CD4-positive, alpha-beta T cell treated with Interleukin-4 for 1 hour (primary cell): ENCODE data around the gene TSC22D2.

ENCODE experiments used
- DNase-seq, 2 donors: peaks; one replicate each; pipeline ENCODE4 v3.0.0-alpha.2; 2020 to 2022

The TSC22D2 gene

DNA sequence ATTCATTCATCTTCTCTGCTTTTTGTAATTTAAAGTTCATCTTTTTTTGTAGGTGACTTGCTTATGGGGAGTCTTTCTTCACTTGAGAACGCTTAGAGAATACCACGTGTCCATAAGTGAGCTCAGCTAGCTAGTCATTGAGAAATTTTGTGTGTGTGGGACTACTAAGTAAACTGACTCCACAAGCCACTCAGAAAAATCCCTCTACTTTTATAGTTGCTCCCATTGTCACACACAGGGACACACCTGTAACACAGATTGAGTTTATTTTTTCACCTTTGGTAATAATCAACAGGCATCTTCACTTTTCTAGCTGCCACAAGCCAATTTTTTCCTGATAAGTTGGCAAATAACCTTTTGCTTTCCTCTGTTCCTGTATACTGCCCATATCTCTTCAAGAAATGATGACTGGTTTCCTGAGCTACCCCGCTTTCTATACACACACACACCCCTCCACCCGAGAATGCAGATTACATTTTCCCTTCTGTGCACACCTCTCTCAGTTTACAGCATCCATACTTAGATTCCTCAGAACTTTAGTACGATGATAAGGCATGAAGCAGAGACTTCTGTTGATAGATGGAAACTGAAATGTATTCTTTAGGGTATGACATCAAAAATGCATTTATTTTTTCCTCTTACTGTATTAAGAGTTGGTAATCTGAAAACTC, 4.6 kb downstream of the TSC22D2 start:
- no peak for DNase-seq

DNA sequence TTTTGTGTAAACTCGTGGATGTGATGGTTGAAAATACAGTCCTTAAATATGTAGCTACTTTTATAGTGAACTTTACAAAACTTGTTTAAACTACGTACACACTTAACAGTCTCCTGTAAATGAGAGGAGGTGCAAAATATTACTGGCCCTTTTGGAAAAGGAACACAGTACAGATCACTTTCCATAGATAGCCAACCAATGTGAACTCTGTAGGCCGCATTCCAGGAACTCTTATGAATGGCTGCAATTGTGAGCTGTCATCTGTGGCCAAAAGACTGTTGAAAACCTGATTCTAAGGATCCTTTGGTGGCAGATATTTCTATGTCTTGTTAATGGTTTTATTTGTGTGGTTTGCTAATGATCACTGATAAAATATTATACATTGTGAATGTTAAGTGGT, 6.2 kb downstream of the TSC22D2 start:
- DNase-seq = no peak

DNA sequence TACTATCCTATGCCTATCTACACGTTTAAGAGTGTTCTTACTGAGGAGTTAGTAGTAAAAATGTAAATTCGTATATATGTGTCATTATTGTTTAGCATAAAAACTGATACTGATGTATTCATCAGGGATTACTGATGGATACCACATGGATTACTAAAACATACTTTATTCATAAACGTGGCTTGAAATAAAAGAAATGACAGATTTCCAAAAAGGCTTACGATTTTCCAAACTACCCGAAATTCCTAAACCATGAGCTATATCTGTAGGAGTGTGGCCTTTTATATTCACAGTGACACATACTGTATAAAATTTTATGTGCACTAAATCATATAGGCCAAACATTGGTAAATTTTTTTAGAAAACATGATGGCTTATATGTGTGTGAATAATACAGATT, 6.9 kb downstream of the TSC22D2 start:
- DNase-seq = no peak

DNA sequence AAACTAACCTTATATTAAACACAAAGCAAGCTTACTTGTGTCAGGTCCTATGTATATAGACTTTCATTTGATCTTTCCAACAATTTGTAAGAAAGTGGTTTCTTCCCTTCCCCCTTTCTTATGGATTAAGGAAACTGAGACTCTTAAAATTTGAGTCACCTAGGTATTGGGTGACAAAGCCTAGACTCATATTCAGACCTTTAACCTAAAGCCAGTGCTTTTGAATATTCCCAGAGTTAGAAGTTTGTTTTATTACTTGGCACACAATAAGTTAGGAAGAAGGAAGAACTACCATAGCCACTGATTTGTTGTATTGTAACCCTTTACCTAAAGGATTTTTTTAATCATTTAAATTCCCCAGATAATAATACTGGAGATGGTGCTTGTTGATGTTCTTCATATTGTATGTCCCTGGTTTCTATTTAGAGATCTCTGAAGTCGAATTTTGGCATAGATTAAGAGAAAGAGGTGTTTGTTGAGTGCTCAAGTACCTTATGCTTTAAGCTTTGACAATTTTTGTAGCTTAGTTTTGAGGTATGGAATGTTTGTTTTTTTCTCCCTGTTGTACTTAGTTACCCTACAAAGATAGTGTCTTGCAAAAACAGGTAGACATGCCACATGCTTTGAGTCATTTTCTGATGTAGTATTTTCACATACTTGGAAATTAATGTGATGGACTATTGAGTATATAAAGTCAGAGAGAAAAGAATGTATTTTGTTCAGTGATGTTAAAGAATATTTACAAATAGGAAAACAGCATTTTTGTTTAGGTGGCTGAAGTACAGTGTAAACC, 11.2 kb downstream of the TSC22D2 start:
- DNase-seq = no peak

DNA sequence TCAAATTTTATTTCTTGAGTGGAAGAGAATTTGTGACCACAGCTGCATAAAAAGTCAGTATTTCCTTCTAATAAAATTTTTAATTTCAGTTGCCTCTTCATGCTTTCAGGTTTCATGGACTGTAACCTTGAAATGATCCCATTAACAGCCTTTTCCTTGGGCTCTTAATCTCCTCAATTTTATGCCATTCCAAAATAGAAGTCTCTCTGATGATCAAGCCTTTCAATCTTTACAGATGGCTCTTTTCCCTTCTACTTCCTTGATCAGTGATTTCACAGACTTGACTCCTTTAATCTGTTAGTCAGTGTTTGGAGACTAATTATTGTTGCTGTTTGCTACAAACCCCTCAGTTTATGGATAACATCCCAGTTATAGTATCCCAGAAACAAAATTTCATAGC, 11.9 kb downstream of the TSC22D2 start:
- no peak for DNase-seq

DNA sequence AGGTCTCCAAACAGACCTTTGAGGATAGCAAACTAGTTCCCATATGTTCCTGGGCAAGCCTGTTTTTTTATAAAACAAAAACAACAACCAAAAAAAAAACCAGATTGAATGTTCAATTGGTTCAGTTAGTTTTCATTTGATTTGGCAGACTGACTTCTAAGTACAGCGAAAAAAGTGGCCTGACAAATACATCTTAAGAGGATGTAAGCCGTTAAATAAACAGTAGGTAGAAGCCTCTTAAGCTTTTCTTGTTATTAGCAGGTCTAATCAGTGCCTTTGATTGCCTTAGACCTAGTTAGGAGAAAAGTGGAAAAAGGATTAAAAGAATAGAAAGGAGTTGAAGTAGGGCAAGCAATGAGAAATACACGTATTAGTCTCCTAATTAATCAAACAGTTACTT, 13.2 kb downstream of the TSC22D2 start:
- DNase-seq = no peak

DNA sequence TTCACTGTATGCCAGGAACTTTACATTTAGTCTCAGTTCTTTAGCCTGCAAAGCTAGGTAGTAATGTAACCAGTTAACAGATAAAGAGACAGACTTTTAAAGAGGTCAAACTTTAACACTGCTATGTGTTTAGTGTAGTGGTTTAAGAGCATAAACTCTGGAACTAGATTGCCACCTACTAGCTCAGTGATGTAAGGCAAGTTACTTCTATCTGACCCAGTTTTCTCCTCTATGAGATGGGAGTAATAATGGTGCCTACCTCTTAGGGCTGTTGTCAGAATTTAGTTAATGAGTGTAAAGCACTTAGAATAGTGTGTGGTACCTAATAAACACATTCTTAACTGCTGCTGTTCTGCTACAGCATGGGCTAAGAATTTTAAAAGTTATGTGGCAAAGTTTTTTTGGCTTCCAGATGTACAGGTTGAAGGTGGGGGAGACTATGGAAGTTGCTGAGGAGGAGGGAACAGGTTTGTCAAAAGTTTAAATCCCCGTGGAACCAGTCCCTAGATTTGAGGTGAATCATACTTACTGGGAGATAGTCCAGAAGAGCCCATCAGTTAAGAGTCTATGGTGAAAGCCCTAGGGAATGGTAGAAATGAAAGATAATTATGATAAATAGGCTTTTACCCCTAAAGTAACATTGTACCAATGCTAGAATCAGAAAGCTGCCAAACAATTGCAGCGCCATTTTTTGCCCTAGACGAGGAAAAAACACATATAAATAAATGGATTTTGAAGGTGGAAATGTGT, 13.9 kb downstream of the TSC22D2 start:
- DNase-seq = no peak

DNA sequence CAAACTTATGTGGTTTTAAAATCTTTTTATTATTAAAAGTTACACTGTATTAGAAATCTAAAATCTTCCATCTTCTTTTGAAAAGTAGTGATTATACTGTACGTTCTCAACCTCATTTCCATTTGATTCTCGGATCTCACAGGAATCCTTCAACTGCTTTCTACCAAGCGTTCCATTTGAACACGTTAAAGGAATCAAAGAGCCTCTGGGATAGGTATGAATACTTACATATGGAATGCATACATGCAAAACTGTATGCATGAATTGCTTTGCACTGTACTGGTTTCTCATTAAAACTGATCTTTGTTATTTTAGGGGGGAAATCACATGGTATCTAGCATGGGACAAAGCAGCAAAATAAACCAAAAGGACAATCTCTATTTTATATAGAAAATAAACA, 14.8 kb downstream of the TSC22D2 start:
- no peak for DNase-seq

DNA sequence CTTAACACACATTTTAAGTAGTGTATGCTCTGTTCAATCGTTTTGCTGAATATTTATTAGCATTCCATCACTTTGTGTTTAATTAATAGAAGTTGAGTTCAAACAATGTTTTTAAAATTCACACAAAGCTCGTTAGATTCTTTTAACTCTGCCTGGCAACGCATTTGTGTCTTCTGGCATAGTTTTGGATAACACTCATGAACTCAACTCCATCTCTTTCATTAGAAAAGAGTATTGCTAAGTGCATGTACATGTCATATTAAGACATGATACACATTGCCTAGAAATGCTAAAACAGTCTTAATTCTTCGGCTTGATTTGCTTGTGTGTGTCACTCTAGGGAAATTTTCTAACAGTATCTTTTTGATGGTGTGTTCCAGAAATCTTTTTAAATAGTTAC, 15.7 kb downstream of the TSC22D2 start:
- no peak for DNase-seq

DNA sequence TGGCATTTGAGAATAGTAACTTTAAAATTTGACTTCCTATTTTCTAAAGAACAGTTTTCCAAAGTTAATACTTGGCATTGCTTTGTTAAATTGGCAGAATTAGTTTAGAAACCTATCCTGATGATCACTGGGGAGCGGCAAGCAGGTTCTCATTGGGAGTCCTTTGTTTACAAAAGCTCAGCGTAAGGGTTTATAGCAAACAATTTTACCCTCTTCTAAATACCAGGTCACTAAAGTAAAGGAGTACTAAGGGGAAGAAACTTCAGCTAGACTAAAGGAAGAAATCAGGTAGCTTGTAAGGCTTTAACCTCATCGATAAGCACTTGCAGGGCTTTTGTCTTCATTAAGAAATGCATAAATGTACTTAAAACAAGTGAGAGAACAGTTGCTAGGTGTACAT, 18.2 kb downstream of the TSC22D2 start:
- DNase-seq = no peak

DNA sequence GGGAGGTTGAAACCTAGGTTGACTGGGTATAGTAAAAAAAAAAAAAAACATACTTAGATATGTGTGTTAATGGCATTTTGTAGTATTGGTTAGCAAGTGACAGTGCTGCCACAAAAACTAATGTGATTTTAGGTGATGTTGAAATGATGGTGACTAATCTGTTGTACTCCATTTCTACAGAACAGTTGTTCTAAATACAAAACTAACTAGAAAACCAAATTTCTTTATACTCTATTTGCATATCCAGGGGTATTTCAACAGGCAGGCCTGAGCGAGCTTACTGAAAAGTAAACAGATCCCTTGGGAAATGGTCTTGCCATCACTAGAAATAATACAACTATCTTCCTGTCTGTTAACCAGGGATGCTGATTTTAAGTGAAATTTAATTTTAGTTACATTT, 20.5 kb downstream of the TSC22D2 start:
- DNase-seq = no peak

DNA sequence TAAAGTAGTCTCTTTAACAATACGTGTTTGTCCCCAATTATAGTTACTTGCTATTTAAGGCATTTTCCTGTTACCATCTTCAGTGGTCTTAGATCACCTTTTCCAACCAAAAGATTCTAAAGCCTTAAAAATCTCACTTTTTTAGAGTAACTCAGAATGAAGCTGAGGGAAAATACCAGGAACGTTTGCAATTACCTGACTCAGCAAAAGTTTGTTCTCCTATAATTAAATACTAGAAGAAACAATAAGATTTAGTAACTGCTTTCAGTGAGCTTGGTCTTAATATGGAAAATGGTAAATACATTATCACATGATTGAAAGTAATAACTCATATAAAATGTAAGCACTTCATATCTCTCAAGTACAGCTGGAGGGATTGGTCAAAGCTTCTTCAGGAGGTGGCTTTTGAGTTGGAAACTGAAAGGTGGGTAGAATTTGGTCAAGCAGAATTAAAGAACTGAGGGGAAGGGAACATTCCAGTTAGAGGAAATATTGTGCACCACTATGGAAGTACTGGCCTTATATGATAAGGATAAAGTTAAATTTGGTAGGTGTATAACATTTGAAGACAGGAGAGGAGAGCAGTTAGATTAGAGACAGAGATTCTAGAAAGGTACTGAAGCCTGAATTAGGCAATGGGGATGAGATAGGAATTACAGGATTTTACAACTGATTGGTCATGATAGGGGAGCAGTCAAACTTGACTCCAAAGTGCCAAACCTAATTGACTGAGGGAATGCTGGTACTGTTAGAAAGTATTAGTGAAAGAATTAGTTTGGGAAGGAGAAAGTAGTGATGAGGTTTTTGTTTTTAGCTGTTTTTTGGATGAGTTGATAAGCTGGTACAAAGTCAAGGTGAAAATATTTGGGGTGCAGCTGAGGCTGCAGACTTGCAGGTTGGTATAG, 21.9 kb downstream of the TSC22D2 start:
- no peak for DNase-seq

DNA sequence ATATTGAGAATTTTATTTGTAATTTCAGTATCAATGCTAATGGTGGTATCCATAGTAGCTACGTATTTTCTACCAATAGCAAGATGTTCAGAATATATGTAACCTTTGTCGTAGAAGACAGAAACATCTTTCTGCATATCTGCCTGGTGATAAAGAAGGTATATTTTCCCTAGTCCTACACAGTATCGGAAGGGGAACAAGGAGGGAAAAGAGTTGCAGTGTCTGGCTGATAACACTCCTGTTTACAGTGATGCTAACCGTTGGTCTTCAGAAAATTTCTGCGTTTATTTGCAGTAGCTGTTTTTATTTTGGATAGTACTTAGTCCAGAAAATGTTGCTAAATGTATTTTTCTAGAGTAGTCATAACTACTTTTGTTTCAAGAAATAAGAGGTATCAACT, 25.2 kb downstream of the TSC22D2 start:
- no peak for DNase-seq

DNA sequence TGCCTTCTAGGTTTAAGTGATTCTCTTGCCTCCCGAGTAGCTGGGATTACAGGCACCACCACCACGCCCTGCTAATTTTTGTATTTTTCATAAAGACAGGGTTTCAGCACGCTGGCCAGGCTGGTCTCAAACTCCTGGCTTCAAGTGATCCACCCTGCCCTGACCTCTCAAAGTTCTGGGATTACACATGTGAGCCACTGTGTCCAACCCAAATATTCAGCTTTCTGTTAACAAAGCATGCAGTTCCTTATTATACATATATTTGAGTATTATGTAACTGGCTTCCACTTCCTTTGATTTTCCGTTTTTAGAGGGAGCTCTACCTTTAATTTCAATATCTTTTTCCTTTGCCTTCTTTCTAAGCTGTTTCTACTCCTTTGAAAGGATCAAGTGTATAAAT, 26.1 kb downstream of the TSC22D2 start:
- DNase-seq = no peak

DNA sequence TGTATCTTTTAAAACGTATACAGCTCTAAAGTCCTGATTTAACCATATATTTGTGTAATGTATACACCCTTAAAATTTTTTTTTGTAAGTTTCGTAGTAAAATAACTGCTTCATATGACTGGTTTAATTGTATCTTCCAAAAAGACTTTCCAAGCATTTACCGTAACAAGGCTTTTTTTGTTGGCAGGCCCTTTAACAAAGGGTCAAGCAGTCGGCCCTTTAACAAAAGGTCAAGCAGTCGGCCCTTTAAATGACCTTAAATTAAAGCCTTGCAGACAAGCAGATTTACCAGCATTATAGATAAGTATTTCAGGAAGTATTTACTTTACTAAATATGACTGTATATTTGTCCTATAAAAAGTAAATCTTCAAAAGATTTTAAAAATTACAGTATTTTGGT, 28.1 kb downstream of the TSC22D2 start:
- no peak for DNase-seq

DNA sequence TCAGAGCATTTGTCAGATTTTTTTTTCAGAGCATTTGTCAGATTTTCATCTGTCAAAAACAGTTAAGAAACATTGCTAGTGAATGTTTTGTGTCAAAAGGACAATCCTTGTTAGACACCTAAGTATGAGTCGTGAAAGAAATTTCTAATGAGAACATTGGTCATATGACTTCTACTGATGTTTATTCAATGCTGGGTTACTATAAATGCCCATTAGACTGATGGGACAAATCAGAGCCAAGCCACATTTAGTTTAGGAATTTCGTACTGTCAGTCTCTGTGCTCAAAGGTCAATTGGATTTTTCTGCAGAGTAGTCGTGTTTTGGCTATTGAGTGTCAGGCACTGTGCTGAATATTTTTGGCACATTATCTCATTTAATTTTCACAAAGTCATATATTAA, 31.6 kb downstream of the TSC22D2 start:
- no peak for DNase-seq

DNA sequence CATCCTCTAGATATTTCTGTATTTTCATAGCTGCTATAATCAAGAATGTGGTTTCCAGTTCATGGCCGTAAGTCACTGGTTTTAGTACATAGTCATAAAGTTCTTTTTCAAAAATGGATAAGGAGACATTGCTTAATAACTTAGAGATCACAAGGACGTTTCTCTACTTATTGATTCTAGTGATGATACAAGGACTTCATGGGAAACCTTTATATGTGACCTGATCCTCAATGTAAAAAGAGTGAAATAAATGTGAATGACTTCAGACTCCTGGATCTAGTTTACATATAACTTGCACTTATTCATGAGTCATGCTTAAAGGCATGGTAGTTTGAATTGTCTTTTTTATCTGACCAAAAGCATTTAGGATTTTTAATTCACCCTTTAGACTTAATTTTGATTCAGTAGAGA, 35.2 kb downstream of the TSC22D2 start:
- no peak for DNase-seq

DNA sequence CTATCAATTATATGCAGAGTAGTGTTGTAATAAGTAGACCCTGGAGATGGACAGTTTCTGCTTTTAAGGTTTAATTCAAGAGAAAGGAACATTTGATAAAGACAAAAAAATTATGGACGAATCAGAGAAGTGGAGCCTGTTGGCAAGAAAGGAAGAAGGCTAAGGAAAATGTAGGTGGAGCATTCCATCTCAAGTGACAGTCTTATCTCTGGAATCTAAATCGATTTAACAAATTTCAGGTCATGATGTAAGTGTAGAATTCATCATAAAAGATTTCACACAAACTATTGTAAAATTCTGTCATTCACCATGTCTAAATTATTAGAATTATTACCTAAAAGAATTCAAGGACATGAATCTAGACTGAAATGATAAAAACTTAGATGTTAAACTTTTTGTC, 36.3 kb downstream of the TSC22D2 start:
- no peak for DNase-seq

DNA sequence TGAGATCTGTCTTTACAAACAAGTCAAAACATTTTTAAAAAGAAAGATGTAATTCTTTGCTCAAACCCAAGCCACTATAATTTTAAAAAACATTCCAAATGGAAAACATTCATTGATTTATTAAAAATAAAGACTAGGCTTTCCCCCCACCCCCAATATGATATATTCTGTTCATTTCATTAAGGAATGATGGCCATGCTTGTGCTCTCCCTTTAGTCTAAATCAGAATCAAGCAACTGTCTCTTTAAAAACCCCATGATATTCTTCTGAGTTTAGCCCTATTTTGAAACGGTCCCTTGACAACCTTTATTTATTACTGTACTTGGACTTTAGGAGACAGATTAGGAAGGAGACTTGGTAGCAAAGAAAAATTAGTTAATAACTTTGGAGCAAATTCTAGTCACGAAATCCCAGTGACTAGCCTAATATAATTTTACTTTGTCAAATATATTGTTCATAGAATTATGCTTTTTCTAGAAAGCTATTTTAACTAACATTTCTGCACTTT, 38.4 kb downstream of the TSC22D2 start:
- no peak for DNase-seq

DNA sequence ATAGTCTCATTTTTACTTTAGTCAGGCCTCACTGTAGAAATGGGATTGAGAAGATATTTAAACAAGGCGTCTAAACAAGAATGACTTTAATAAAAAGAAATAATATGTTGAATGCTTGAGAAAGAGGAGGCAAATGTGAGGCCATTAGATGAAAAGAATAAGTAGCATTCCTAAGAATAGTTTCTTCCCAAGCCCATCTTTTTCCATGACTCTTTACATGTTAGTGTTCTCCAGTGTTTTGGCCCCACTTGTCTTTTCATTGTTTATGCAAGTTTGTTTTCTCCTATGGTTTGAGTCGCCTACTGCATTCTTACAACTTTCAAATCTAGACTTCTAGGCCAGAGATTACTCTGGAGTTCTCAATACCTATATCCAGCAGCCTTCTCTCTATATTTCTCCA, 39.0 kb downstream of the TSC22D2 start:
- DNase-seq = no peak

DNA sequence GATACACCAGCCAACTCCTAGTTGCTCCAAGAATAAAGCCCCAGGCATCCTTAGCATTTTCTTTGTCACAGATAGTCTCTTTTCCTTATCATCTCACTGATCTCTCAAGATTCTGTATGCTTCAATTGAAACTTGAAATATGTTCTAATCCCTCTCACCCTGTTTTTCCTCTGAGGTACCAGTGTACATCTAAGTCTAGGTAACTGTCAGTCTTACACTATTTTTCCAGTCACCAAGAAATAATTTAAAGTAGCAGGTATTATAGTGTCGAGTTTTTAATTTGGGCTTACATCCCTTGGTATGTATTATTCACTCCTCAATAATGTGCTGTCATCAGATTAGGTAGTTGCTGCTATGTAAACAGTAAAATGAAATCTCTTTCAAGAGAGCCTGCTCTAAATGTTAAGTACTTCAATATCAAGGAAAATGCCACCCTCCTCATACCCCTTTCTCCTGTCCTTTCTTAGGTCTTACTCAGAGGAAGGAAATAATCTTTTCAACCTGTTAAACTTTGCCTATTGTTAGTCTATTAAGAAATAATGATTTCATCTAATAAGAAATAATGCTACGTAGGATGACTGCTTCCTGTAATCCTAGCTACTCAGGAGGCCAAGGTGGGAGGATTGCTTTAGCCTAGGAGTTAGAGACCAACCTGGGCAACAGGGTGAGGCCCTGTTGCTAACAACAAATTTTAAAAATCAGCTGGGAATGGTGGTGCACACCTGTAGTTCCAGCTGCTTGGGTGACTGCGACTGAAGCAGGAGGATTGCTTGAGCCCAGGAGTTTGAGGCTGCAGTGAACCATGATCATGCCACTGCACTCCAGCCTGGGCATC, 39.8 kb downstream of the TSC22D2 start:
- no peak for DNase-seq
